Activated CD8-positive, alpha-beta memory T cell treated with anti-CD3 and anti-CD28 coated beads for 48 hours (primary cell): Measurements from ENCODE around the gene S1PR1.
"Not testable (repeated sequence)": the region's sequence is repeated elsewhere in the genome, so short reads cannot be mapped to it uniquely, and the experiment has no call there.

Source experiments
- DNase-seq, 3 experiments: peaks; one replicate each; pipeline ENCODE4 v3.0.0-alpha.2; 2020; ENCODE audit warnings: low read depth in 2 of 3, low spot score in 2 of 3

Gene S1PR1

DNA sequence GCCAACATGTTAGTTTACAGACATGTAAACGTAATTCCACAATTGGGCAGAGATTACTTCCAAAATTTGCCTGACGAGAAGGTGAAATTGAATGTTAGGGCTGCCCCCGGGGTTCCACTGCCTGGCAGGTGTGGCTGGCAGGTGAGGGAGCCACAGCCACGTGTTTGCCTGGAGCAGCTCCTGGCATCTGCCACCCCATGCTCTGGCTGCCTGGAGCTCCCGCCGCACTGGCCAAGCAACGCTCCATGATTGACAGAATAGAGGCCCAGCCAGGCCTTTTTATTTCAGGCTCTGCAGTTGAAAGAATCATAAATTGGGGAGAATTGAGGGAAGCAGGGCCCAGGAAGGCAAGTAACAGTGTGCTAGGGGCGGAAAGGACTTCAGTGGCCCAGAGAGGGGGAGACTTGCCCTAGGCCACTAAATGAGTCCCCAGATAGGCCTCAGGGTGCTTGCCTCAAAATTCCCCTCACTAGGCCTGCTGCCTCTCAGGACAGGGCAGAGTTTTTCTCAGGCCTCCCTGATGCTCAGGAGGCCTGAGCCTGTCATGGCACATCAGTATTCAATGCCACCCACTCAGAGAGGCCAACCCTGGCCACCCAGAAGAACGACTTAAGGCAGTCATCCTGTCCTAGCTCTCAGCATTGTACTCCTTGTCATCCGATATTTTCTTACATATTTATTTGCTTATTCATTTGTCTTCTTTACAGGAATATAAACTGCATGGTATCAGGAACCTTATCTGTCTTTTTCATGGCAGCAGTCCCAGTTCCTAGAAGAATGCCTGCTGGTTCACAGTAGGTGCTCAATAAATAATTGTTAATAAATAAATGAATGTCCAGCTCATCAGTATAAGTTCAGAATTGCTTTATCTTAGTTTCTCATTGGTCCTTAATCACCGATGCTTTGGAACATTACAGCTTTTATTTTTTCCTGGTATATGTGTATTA lies 16.6 kb upstream of the S1PR1 start:
- DNase-seq, result no peak

DNA sequence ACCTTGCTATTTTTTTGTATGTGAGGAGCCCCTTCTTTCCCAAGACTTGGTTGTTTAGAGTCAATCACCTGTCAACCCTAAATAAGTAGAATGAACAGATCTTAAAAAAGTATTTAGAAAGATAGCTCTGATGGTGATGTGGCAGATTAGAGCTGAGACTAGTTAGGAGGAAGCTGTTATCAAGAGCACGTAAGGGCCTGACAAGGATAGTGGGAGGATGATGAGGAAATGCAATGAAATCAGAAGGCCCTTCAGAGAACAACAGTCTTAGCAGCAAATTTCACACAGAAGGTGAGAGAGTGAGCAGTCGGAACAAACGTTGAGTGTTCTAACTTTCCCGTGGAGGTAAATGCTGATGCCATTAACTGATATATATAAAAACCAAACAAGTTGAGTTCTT lies 15.9 kb upstream of the S1PR1 start:
- no peak for DNase-seq

DNA sequence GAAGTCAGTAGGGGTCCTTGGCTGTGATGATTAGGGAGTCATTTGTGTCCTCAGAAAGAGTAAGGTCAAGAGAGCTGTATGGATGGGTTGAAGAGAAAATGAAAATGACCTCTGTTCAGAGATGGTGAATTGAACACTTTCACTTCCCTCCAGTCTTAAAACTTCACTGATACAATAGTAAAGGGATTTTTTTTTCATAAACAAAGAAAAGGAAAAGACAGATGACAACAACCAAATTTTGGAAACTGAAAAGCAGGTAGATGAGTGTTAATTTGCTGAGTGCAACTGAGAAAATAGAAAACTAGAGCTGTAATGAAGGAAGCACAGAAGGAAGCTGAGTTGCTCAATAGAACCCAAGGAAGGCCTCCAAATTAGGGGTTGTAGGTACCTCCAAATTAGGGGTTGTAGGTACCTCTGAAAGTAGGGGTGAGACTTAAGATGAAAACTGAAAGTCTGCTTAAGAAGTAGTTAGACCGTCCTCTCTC lies 14.8 kb upstream of the S1PR1 start:
- no peak for DNase-seq

DNA sequence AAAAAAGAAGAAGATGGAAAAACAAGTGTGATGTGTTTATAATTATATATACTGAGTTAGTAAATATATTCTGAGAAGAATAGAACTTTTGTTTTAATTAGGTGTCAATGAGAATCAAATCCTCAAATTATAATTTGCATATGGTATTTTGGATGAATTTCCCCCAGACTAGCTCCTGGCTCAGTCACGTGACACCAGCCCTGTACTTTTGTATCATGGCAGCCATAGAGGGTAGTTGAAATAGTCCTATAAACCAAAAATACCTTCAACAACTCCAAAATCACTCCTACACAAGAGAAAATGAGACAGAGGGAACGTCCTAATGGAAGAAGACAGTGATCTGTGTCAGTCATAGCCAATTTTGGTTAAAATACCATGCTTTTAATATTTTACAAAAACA lies 9.0 kb upstream of the S1PR1 start:
- DNase-seq, result no peak

DNA sequence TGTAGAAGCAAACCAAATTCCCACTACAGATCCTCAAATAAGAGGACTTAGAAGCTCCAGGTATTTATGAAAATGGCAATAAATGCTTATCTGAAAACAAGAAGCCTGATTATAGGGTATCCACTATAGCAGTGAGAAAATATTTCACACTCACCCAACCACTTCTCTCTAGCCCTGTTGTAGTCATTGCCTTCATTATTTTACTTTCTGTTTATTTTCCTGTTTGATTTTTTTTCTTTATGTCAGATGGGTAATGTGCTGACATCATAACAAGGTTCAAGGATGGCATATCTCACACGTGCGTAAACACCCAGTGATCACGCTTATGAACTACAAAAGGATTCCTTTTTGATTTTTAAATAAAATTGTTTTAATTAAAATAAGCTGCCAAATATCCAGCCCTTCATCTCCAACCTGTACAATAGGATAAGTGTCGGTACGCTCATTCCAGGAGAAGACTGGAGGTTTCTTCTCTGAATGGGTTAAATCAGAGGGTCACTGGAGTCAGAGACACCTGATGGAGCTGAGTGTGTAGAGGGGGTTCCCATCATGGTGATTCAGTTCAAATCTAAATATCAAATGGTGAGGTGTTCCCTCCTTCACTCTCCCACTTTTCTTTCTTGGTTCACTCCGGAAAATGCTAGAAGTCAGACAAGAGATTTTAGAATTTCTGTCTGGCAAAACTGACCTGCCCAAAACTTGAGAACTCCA lies 8.2 kb upstream of the S1PR1 start:
- DNase-seq, result no peak

DNA sequence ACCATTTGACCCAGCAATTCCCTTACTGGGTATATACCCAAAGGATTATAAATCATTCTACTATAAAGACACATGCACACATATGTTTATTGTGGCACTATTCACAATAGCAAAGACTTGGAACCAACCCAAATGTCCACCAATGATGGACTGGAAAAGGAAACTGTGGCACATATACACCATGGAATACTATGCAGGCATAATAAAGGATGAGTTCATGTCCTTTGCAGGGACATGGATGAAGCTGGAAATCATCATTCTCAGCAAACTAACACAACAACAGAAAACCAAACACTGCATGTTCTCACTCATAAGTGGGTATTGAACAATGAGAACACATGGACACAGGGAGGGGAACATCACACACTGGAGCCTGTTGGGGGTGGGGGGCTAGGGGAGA lies 4.6 kb upstream of the S1PR1 start:
- not testable (repeated sequence) for DNase-seq

DNA sequence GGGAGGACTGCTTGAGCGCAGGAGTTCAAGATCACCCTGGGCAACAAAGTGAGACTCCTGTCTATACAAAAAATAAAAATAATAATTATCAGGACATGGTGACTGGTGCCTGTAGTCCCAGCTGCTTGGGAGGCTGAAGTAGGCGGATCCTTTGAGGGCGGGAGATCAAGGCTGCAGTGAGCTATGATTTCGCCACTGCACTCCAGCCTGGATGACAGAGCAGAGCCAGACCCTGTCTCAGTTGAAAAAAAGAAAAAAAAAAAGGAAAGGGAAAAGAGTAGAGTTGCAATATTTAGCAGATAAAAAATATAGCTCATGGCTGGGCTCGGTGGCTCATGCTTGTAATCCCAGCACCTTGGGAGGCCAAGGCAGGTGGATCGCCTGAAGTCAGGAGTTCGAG lies 3.3 kb upstream of the S1PR1 start:
- no peak for DNase-seq

DNA sequence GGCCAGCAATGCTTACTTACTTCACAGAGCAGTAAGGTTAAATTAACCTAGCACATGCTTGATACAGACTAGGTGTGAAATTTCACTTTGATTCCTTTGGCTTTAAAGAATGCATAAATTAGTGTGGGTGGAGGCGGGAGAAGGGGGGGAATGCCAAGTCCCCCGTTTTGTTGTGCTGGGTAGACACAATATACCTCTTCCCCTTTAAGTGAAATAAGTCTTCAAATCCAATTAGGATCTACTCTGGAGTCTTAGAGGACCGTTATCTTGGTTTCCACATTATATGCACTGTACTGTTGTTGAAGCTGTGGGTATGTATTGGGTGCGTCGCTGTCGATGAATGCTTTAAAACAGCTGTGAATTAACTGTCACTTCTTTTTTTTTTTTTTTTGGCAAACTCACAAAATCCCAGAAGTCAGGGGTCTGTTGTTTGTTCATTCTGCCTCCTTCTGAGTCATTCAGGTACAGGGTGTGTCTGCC lies 1.6 kb upstream of the S1PR1 start:
- DNase-seq, result no peak

DNA sequence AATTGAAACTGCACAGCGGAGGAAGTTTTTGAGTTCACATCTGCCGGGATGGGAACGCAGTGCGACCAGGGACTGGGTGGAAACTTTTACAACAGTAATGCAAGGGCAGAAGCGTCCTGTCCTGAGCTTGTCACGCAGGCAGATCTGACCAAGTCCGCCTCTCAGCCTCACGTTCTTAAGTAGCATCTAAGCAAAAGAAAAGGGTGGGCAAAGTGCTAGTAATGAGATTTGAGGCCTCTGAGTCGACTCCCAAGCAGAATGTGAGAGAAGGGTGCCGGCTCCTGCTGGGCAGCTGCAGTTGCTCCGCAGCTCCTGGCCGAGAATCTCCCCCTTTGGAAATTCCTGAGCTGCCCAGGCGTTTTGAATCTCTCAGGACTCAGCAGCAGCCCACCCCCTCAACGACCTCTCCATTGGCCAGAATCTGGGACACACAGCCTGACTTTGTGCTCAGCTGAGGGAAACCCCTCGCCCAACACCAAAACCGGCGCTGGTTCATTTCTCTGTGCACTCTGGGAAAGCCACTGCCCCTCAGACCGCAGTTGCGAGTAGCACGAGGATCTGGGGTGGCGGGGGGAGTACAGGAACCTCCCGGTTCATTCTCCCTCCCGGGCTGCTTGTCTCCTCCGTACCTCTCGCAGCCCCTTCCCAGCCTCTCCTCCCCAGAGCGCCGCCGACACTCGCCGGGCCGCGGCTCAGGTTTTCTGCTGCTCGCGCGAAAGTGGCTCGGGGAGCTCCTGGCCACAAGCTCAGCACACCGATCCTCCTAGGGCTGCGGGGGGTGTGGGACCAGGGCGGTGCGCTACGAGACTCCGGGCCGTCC lies 913 bp upstream of the S1PR1 start:
- DNase-seq, result peak; percentile 39 to 61 (median 59)

DNA sequence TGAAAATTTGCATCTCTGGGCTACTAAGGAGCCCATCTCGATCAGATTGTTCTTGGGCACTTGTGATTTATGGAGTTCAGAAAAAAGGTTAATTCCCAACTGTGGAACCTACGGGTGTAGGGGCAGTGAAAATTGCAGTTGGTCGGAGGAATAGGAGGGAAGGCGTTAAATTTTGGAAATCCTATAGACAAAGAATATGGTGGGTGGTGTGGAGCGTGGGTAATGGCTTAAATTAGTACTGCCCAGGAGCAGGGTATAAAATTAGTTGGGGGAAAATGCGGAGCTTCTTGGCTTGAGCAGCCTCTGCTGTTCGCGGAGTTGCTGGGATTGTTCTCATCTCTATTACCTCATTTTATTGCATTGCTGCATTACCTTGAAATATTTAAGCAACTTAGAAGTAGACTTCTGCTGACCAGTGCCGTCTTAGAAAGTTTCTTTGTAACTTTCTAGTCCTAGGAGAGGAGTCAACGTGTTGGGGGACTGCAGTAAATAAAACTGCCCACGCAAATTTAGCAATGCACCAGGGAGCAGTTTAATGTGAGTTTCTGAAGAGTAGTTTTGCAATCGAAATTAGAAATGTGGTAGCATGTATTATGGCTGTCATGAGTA lies 514 bp downstream of the S1PR1 start:
- no peak for DNase-seq

DNA sequence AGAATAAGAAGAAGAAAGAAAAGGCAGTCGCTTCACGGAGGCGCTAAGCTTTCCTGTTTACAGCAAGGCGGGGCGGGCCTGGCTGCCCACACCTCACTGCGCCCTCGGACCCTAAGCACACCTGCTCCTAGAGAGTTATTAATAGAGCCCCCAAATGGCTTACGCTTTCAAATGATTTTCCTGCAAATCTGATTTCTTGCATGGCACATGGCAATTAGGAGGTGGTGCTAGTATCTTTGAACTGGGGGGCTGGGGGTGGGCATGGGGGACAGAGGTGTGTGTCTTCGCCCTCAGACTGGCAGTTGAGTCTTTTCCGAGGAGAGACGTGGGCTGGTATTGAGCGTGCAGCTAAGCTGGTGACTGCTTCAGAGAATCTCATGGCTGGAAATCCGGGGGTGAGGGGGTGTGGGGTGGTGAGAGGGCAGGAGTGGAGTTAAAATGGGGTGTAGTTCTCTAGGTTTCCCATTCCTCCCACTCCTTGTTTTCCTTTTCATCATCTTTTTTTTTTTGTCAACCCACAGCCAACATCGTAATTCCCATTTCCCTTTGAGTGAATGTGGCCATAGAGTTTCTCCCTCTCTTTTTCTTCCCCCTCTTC lies 1.3 kb downstream of the S1PR1 start:
- DNase-seq, result peak in 1 of 3 experiments; percentile 41

DNA sequence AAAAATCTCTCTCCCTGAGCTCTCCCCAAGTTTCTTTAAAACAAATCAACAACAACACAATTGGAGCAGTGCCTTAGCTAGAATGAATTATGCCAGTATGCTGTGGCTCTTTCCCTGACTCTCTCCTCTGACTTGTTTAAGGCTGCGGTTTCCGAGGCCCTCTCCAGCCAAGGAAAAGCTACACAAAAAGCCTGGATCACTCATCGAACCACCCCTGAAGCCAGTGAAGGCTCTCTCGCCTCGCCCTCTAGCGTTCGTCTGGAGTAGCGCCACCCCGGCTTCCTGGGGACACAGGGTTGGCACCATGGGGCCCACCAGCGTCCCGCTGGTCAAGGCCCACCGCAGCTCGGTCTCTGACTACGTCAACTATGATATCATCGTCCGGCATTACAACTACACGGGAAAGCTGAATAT lies 1.9 kb downstream of the S1PR1 start:
- DNase-seq, result peak; percentile 82 to 96 (median 90)

DNA sequence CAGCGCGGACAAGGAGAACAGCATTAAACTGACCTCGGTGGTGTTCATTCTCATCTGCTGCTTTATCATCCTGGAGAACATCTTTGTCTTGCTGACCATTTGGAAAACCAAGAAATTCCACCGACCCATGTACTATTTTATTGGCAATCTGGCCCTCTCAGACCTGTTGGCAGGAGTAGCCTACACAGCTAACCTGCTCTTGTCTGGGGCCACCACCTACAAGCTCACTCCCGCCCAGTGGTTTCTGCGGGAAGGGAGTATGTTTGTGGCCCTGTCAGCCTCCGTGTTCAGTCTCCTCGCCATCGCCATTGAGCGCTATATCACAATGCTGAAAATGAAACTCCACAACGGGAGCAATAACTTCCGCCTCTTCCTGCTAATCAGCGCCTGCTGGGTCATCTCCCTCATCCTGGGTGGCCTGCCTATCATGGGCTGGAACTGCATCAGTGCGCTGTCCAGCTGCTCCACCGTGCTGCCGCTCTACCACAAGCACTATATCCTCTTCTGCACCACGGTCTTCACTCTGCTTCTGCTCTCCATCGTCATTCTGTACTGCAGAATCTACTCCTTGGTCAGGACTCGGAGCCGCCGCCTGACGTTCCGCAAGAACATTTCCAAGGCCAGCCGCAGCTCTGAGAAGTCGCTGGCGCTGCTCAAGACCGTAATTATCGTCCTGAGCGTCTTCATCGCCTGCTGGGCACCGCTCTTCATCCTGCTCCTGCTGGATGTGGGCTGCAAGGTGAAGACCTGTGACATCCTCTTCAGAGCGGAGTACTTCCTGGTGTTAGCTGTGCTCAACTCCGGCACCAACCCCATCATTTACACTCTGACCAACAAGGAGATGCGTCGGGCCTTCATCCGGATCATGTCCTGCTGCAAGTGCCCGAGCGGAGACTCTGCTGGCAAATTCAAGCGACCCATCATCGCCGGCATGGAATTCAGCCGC lies 2.5 kb downstream of the S1PR1 start:
- peak in 2 of 3 experiments; percentile 39 to 47 for DNase-seq

DNA sequence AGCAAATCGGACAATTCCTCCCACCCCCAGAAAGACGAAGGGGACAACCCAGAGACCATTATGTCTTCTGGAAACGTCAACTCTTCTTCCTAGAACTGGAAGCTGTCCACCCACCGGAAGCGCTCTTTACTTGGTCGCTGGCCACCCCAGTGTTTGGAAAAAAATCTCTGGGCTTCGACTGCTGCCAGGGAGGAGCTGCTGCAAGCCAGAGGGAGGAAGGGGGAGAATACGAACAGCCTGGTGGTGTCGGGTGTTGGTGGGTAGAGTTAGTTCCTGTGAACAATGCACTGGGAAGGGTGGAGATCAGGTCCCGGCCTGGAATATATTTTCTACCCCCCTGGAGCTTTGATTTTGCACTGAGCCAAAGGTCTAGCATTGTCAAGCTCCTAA lies 3.2 kb downstream of the S1PR1 start:
- no peak for DNase-seq

DNA sequence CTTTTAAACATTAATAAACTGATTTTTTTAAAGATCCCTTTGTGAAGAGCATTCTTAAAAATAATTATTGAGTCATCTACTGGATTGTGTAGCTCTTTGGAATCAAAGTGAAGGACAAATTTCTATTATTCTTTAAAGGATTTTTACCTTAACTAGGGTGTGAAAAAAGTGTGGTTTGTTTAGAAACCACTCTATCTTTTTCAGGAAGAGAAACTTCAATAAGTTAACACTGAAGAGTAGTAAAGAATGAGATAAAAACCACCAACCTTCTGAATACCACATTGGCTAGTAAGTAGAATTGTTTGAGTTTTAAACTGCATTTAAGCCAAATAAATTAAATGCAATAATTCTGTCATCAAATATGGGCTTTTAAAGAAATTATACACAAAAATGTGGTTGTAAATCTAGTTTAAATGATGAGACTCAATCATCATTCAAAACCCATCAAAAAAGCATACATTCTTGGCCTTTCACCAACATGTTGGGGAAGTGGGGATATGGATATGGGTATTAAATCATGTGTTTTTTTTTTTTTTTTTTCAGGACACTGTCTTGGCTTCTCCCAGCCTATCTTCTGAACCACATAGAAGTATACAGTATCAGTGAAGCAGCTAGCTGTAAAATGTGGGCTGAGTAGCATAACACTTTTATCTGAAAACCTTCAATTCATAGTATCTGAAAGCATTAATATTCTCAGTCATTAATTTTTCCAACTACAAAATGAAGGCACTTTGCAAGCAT lies 4.8 kb downstream of the S1PR1 start:
- no peak for DNase-seq

DNA sequence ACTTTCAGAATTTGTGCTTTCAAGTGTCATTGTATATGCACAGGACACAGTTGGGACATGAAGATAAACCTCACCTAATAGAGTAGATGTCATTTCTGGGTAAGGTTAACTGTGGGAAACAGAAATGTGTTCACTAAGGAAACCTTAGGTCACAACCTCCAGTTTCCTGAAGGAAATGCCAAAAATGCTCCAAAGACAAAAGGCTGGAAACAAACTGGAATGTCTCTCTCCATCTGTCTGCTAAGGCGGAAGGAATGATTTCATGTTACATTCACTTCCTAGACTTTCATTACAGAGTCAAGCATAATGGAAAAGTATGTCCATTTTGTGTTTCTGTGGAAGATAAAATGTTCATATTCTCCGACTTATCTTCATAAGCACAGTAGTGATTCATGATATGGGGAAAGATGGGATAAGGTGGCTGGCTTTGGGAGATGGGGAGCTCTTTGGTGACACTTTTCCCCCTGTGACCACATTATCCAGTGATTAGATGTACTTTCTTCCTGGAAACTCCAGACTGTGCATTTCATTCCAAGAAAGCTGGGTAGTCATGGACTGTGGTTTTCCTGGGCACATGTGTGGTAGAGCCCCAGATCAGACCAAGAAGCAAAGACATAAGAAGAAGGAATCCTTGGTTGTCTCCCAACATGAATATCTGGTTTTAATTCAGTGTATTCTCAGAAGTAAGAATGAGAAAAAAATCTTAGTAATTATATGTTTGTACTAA lies 5.7 kb downstream of the S1PR1 start:
- no peak for DNase-seq

DNA sequence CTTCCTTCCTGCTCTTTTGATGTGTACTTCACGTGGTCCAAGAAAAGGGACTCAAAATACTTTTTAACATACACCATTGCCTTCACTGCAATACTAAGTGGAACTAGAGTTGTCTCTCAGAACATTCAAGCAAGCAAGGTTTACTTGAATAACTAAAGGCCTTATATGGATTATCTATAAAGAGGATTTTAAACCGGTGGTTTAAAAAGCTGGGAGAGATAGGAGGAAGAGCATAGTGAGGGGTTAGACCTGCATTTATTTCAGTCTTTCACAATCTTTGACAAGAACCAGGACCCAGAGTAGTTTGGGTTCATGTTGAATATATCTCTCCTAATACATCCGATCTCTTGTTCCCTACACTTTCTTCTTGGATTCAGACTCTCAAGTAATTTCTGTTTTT lies 6.9 kb downstream of the S1PR1 start:
- no peak for DNase-seq

DNA sequence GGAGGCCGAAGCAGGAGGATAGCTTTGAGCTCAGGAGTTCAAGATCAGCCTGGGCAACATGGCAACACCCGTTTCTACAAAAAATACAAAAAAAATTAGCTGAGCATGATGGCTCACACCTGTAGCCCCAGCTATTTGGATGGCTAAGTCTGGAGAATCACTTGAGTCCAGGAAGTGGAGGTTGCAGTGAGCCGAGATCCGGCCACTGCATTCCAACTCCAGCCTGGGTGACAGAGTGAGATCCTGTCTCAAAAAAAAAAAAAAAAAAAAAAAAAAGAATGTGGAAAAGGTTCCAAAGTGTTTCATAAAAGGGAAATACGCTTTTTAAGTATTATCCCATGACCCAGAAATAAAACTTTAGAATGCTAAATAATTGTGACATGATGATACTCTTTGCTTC lies 8.0 kb downstream of the S1PR1 start:
- no peak for DNase-seq
